Coronary artery (tissue), 2 donors: Measurements from ENCODE around the gene PPP6C.

Experiments used
- DNase-seq: peaks from one replicate; pipeline ENCODE4 v3.0.0-alpha.2; 2017; ENCODE audit warnings: low spot score
- H3K27ac ChIP-seq, 2 donors: fragments of 200-600 bp; sonication (generic); one replicate each; pipeline ENCODE4 v1.5.1; 2016 to 2019
- H3K4me3 ChIP-seq: fragments of 200-600 bp; sonication (generic); 2 replicates; pipeline ENCODE4 v1.5.1; 2016; ENCODE audit warnings: mild to moderate bottlenecking, moderate library complexity
- TF ChIP-seq, protein P1 (sequence below): fragments of 200-600 bp; sonication (generic); IDR thresholded peaks from one replicate; pipeline ENCODE4 v1.5.1; 2019; ENCODE audit warnings: antibody characterized with exemption

Gene PPP6C

GRCh38 chr9:125145425-125145824, 44.2 kb downstream of the PPP6C start:
- DNase-seq, result no peak
- Histone ChIP-seq H3K27ac (no peak overlapping the region), H3K4me3 (no peak overlapping the region)
- TF ChIP-seq, protein P1, sequence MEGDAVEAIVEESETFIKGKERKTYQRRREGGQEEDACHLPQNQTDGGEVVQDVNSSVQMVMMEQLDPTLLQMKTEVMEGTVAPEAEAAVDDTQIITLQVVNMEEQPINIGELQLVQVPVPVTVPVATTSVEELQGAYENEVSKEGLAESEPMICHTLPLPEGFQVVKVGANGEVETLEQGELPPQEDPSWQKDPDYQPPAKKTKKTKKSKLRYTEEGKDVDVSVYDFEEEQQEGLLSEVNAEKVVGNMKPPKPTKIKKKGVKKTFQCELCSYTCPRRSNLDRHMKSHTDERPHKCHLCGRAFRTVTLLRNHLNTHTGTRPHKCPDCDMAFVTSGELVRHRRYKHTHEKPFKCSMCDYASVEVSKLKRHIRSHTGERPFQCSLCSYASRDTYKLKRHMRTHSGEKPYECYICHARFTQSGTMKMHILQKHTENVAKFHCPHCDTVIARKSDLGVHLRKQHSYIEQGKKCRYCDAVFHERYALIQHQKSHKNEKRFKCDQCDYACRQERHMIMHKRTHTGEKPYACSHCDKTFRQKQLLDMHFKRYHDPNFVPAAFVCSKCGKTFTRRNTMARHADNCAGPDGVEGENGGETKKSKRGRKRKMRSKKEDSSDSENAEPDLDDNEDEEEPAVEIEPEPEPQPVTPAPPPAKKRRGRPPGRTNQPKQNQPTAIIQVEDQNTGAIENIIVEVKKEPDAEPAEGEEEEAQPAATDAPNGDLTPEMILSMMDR, result no peak

GRCh38 chr9:125143377-125144090, 46.1 kb downstream of the PPP6C start, which contains the start of gene SCAI:
Gene SCAI, minus strand, starts transcription at chr9:125143528. Its CDS starts 91 bp downstream, at chr9:125143437.
- Histone ChIP-seq H3K27ac (peak within 1 kb of the TSS; percentile 36 to 76), H3K4me3 (peak within 1 kb of the TSS; percentile 91)
- DNase-seq, result peak; percentile 99
- TF ChIP-seq, protein P1, result peak; percentile 99

DNA sequence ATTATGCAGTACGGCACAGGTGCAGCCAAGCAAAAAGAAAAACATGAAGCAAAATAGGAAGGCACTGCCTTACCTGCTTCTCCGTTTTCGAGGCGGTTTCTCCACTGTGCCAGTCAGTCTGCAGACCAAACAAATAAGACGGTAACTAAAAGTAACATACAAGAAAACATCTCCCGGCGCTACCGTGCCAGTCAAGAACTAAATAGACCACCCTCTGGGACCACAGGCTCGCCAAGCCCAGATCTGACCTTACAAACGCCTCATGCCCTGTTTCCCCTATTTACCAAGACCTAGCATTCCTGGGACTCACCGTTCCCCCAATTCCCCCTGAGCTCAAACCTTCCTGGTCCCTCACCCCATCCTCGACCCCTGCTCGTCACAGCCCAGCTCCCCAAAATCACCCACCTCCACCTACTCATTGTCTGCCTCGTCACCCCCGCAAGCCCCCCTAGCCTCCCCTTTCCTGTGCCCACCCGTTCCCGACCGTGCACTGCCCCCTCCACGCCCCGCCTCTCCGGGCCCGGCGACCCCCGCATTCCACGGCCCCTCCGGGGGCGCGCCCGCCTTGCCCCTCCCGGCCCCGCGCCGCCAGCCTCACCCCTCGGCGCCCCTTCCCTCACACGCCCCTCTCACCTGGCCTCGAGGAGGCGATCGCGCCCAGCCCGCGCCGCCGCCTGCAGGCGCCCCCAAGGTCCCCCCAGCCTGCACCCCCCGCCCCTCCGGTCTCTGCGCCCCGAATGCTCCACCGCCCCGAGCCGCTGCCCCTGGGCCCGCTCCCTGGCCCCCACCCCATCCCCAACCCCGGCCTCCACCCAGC, 46.8 kb downstream of the PPP6C start:
- no peak for DNase-seq
- Histone ChIP-seq H3K27ac (peak overlapping the region; percentile 36 to 76), H3K4me3 (peak overlapping the region; percentile 91)
- TF ChIP-seq, protein P1, result no peak

DNA sequence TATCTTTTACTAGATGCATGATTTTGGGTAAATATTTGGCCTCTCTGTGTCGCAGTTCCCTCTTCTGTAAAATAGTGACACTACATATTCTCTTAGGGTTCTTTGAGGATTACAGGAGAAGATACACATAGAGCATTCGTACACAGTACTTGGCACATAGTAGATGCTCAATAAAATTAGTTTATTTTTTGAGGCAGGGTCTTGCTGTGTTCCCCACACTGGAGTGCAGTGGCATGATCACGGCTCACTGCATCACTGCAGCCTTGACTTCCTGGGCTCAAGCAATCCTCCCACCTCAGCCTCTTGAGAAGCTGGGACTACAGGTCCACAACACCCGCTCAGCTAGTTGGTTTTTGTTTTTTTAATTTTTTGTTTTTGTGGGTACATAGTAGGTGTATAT, 47.9 kb downstream of the PPP6C start:
- DNase-seq, result no peak
- H3K27ac ChIP-seq, result no peak overlapping the region
- H3K4me3 ChIP-seq, result no peak overlapping the region
- TF ChIP-seq, protein P1, result no peak

DNA sequence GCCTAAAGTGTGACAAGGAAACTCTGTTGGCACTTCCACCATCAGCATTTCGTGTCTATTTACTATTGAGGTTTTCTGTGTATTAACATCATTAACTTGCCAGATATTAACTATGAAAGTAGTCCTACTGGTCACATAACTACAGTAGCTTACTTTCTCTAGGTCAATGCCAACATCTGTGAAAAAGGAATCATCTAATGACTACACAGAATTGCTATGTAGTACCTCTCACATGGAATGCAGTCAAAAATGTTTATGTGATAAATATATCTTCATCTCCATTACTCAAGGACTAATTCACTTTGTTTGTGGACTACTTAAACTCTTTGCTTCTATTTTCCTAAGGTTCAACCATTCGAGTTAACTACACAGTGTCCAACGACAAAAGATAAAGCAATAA, 48.4 kb downstream of the PPP6C start:
- no peak for DNase-seq
- no peak overlapping the region for H3K27ac ChIP-seq
- TF ChIP-seq, protein P1, result no peak

DNA sequence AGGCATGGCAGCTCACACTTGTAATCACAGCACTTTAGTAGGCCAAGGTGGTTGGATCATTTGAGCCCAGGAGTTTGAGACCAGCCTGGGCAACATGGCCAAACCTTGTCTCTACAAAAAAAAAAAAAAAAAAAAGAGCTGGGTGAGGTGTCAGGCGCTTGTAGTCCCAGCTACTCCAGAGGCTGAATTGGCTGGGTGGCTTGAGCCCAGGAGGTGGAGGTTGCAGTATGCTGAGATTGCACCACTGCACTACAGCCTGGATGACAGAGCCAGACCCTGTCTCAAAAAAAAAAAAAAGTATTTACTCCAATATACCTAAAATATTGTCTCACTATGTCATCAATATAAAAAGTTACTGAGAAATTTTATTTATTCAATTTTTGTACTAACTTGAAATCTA, 49.0 kb downstream of the PPP6C start:
- no peak overlapping the region for H3K27ac ChIP-seq
- no peak overlapping the region for H3K4me3 ChIP-seq
- no peak for DNase-seq
- TF ChIP-seq, protein P1, result no peak

More for the DNA sequence above, 48.4 kb downstream of the PPP6C start:
- no peak overlapping the region for H3K4me3 ChIP-seq
